HepG2 (cell line): ENCODE results near the gene COL27A1. TPM values are rescaled to one million over a fixed set of nuclear protein-coding genes. Genes with fewer than 3 reads are reported as not detected.

Source experiments
- EHMT2 ChIP-seq: fragments of 200-600 bp; sonication (generic); IDR thresholded peaks from 2 replicates; pipeline ENCODE4 v1.7.0; 2017; ENCODE audit warnings: antibody characterized with exemption, low read depth, low read length, borderline replicate concordance
- HDAC1 ChIP-seq: sonication (generic); formaldehyde crosslinking; IDR thresholded peaks from 2 replicates; pipeline ENCODE4 v1.5.1; 2020; ENCODE audit warnings: mild to moderate bottlenecking, missing genetic modification reagents
- HNF4G ChIP-seq, 2 experiments: sonication (generic) in 1 of 2; formaldehyde crosslinking in 1 of 2; IDR thresholded peaks; 2 replicates each; pipeline versions ENCODE4 v1.4.0 to v1.6.1; 2011 to 2020; ENCODE audit warnings: borderline replicate concordance in 2 of 2, low read depth in 2 of 2, mild to moderate bottlenecking in 2 of 2, low read length in 1 of 2, missing genetic modification reagents in 1 of 2, moderate library complexity in 1 of 2
- JARID2 ChIP-seq: sonication (generic); formaldehyde crosslinking; IDR thresholded peaks from 2 replicates; pipeline ENCODE4 v1.8.1; 2023; ENCODE audit warnings: missing genetic modification reagents, inconsistent platforms; ENCODE audit not compliant: insufficient replicate concordance
- KDM5B ChIP-seq: sonication (generic); formaldehyde crosslinking; IDR thresholded peaks from 2 replicates; pipeline ENCODE4 v1.4.0; 2020; ENCODE audit warnings: missing genetic modification reagents, mild to moderate bottlenecking, borderline replicate concordance
- PREB ChIP-seq: sonication (generic); formaldehyde crosslinking; IDR thresholded peaks from 2 replicates; pipeline ENCODE4 v1.4.0; 2020; ENCODE audit warnings: missing genetic modification reagents
- SYNCRIP ChIP-seq: fragments of 200-400 bp; formaldehyde crosslinking; IDR thresholded peaks from 2 replicates; pipeline ENCODE4 v1.6.1; 2018; ENCODE audit warnings: mild to moderate bottlenecking, low read depth, low read length; ENCODE audit not compliant: insufficient read depth
- TSC22D2 ChIP-seq: sonication (generic); formaldehyde crosslinking; IDR thresholded peaks from 2 replicates; pipeline ENCODE4 v1.5.1; 2020; ENCODE audit warnings: missing genetic modification reagents, mild to moderate bottlenecking, borderline replicate concordance
- ZC3H13 ChIP-seq: sonication (generic); formaldehyde crosslinking; IDR thresholded peaks from 2 replicates; pipeline ENCODE4 v1.8.1; 2023; ENCODE audit warnings: mild to moderate bottlenecking, missing genetic modification reagents, moderate library complexity
- ZNF292 ChIP-seq: sonication (generic); formaldehyde crosslinking; IDR thresholded peaks from 2 replicates; pipeline ENCODE4 v1.8.1; 2022; ENCODE audit warnings: mild to moderate bottlenecking, low read depth, missing genetic modification reagents, borderline replicate concordance
- ZNF674 ChIP-seq: sonication (generic); formaldehyde crosslinking; IDR thresholded peaks from 2 replicates; pipeline ENCODE4 v1.5.0; 2020; ENCODE audit warnings: low read depth, mild to moderate bottlenecking, missing genetic modification reagents
- ZNF720 ChIP-seq: sonication (generic); formaldehyde crosslinking; IDR thresholded peaks from 2 replicates; pipeline ENCODE4 v1.4.0; 2020; ENCODE audit warnings: missing genetic modification reagents
- ZNF75D ChIP-seq: sonication (generic); formaldehyde crosslinking; IDR thresholded peaks from 2 replicates; pipeline ENCODE4 v1.8.1; 2023; ENCODE audit warnings: missing genetic modification reagents, mild to moderate bottlenecking, borderline replicate concordance
- polyA plus RNA-seq, 8 experiments: library from polyadenylated mRNA; depleted of rRNA in 3 of 8; stranded (reverse) in 7 of 8; unstranded in 1 of 8; fragments of >200 nt; fragmentation: Illumina TruSeq in 4 of 8; extraction: Trizol in 4 of 8; gene quantifications; 2 replicates each; pipeline versions ENCODE4 v1.2.1 to v1.2.3, GENCODE V29; 2011 to 2016; ENCODE audit warnings: low read depth in 4 of 8, missing spikeins in 1 of 8, mixed read lengths in 1 of 8; ENCODE audit not compliant: insufficient read depth in 1 of 8
- total RNA-seq, 5 experiments: library from RNA; depleted of rRNA; stranded (reverse); fragments of >200 nt; fragmentation: Illumina TruSeq; extraction: Trizol; gene quantifications; 2 replicates each; pipeline ENCODE4 v1.2.3, GENCODE V29; 2016; ENCODE audit warnings: low read depth in 1 of 5
- TF ChIP-seq, protein P1 (sequence below): sonication (generic); formaldehyde crosslinking; IDR thresholded peaks from 2 replicates; pipeline ENCODE4 v1.5.0; 2020; ENCODE audit warnings: mild to moderate bottlenecking, missing genetic modification reagents
- TF ChIP-seq, protein P2 (sequence below), 2 experiments: fragments of 450-650 bp in 1 of 2; sonication (generic) in 1 of 2; formaldehyde crosslinking in 1 of 2; IDR thresholded peaks; 2 replicates each; pipeline versions ENCODE4 v1.6.1 to v1.8.0; 2016 to 2022; ENCODE audit warnings: antibody characterized with exemption in 1 of 2, mild to moderate bottlenecking in 1 of 2, missing genetic modification reagents in 1 of 2

Gene COL27A1
- total and polyA plus RNA-seq, 2 of the 13 experiments (the other 11 are each of a cell fraction or from before 2014, with no cell fraction given): 71.3 to 89.1 TPM

GRCh38 chr9:114108016-114108833 lies 47.1 kb upstream of the COL27A1 start (continued):
- TF ChIP-seq KDM5B (CRISPR knock-in tag) (no peak; the same call in 1 of the 2 replicates), ZC3H13 (CRISPR knock-in tag) (no peak), HDAC1 (CRISPR knock-in tag) (no peak), HNF4G (IDR thresholded peaks at IDR 0.05; ENCODE audit: borderline replicate concordance, low read depth, low read length) (no peak), HNF4G (CRISPR knock-in tag; IDR thresholded peaks at IDR 0.05; ENCODE audit: borderline replicate concordance, low read depth) (no peak; the same call in 1 of the 2 replicates), TSC22D2 (no peak), ZNF292 (CRISPR knock-in tag) (peak; percentile 49), SYNCRIP (no peak), ZNF75D (CRISPR knock-in tag) (no peak), ZNF720 (CRISPR knock-in tag) (no peak), JARID2 (CRISPR knock-in tag) (no peak), ZNF674 (CRISPR knock-in tag) (no peak), PREB (CRISPR knock-in tag) (no peak), EHMT2 (no peak)
- TF ChIP-seq, protein P1, sequence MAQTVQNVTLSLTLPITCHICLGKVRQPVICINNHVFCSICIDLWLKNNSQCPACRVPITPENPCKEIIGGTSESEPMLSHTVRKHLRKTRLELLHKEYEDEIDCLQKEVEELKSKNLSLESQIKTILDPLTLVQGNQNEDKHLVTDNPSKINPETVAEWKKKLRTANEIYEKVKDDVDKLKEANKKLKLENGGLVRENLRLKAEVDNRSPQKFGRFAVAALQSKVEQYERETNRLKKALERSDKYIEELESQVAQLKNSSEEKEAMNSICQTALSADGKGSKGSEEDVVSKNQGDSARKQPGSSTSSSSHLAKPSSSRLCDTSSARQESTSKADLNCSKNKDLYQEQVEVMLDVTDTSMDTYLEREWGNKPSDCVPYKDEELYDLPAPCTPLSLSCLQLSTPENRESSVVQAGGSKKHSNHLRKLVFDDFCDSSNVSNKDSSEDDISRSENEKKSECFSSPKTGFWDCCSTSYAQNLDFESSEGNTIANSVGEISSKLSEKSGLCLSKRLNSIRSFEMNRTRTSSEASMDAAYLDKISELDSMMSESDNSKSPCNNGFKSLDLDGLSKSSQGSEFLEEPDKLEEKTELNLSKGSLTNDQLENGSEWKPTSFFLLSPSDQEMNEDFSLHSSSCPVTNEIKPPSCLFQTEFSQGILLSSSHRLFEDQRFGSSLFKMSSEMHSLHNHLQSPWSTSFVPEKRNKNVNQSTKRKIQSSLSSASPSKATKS (CRISPR knock-in tag): no peak
- TF ChIP-seq, protein P2, sequence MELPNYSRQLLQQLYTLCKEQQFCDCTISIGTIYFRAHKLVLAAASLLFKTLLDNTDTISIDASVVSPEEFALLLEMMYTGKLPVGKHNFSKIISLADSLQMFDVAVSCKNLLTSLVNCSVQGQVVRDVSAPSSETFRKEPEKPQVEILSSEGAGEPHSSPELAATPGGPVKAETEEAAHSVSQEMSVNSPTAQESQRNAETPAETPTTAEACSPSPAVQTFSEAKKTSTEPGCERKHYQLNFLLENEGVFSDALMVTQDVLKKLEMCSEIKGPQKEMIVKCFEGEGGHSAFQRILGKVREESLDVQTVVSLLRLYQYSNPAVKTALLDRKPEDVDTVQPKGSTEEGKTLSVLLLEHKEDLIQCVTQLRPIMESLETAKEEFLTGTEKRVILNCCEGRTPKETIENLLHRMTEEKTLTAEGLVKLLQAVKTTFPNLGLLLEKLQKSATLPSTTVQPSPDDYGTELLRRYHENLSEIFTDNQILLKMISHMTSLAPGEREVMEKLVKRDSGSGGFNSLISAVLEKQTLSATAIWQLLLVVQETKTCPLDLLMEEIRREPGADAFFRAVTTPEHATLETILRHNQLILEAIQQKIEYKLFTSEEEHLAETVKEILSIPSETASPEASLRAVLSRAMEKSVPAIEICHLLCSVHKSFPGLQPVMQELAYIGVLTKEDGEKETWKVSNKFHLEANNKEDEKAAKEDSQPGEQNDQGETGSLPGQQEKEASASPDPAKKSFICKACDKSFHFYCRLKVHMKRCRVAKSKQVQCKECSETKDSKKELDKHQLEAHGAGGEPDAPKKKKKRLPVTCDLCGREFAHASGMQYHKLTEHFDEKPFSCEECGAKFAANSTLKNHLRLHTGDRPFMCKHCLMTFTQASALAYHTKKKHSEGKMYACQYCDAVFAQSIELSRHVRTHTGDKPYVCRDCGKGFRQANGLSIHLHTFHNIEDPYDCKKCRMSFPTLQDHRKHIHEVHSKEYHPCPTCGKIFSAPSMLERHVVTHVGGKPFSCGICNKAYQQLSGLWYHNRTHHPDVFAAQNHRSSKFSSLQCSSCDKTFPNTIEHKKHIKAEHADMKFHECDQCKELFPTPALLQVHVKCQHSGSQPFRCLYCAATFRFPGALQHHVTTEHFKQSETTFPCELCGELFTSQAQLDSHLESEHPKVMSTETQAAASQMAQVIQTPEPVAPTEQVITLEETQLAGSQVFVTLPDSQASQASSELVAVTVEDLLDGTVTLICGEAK (IDR thresholded peaks at IDR 0.05): no peak
- TF ChIP-seq, protein P2 (CRISPR knock-in tag; IDR thresholded peaks at IDR 0.05): no peak
